Measurements from ENCODE around the gene NR3C1.

NR3C1 gene

GRCh38 chr5:143425835-143426234 is 22.3 kb upstream of the NR3C1 start:
- no peak for DNase-seq

- DNase-seq: no peak
Observed at GRCh38 chr5:143418140-143418866, 14.8 kb upstream of the NR3C1 start.

DNA sequence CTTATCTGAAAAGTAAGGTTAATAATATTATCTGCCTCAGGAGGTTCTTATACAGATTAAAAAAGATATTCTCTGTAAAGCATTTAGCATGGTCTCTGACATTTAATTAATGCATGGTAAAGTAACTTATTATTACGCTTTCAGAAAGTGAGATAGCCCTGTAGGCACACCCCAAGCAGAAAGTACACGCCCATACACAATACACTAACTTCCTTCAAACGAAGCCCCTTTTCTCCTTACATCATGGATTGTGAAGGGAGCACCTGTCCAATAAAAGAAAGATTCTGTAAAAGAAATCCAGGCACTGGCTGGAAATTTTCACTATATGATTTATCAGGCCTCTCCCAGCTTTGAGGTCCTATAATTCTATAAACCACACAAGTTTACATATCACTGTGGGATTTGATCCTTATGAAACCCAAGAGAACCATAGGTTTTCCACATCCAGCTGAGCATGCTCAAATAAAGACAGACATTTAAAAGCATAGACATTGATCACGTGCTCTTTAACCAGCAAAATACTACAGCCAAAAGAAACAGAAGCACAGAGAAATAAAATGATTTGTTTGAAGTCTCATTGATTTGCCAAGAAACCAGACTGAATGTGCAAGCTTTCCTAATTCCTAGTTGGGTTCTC is 14.1 kb upstream of the NR3C1 start:
- DNase-seq: no peak

DNA sequence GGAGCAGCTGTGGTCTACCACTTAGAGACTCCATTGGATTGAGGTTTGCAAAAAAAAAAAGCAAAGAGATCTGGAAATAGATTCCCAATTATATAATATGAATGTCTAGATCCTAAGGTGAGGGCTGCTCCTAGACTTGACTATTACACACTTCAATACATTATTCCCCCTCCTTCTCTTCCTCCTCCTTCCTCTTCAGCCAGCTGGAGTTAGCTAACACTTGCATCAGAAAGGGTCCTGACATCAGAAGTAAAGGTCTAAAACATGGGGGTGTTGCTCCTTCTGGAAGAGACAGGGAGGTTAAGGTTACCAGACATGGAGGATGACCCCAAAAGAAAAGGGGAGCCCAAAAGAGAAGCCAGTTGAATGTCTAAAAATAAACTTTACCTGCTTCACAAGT is 12.9 kb upstream of the NR3C1 start:
- DNase-seq: no peak

GRCh38 chr5:143413958-143414669 is 10.6 kb upstream of the NR3C1 start:
- DNase-seq: no peak

DNA sequence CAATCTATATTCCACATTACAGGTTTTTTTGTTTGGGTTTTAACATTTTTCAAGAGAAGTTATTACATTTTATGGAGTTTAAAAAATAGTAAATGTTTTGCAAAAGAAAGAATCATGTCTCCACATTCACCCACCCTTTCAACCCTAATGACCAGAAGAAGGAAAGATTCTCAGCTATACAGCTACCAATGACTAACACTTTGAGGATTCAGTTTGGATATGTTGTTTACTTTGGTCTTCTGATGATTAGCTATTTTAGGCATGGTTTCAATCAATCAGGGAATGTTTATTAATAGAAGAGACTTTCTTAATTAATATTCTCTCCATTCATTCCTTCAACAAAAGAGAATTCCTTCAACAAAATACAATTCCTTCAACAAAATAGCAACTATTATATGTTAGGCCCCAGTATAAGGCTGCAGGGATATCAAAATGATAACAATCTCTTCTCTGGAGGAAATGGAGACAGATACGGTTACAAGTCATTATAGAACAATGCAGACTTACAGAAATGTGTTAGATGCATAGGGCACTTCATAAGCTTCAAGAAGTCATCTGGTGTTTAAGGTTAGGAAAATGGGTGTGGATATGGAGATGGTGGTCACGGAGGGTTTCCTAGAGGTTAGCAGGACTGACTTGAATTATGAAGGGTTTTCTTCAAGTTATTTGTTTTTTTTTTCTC is 9.3 kb upstream of the NR3C1 start:
- no peak for DNase-seq

GRCh38 chr5:143409926-143410325 is 6.4 kb upstream of the NR3C1 start:
- DNase-seq: peak; percentile 36

- no peak for DNase-seq
Observed at GRCh38 chr5:143406408-143406807, 2.9 kb upstream of the NR3C1 start.

DNA sequence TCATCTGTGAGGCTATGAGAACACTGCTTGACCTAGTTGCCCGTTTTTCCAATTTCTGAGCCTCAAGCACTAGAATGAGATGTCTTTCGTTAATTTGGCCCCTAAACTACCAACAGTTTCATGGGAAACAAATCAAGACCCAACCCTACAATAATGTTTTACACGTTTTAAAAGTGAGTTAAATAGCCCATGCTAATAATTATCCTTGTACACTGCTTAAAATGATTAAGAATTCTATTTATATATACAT is 2.3 kb upstream of the NR3C1 start:
- no peak for DNase-seq

- peak; percentile 93 for DNase-seq
Observed at GRCh38 chr5:143405063-143405848, 1.8 kb upstream of the NR3C1 start.

DNA sequence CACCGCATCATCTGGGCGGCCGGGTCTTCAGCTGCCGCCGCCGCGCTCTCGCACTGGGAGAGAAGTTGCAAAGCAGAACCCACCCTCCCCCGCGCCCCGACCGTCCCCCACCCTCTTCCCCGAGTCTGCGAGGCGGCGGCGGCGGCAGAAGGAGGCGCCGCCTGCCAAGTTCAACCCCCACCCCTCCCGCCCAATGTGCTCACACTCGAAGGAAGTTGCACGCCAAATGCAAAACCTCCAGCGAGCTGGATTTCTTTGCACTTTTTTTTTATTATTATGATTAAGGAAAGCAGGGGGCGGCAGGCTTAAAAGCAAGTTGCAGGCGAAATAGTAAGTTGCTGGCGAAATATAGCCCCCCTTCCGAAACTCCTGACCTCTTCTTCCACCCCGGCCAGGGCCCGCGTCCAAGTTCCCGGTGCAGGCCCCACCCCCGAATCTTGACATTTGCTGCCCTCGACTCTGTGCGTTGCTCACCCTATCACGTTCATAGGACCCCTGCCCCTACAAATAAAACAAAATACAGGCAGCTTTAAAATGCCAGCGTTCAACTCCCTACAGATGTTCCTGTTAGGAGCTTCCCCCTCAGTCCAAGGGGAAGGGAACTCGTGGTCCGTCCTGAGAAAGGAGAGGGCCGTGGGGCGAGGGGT is 1.1 kb upstream of the NR3C1 start:
- DNase-seq: peak; percentile 76

GRCh38 chr5:143403334-143403592 is 223 bp downstream of the NR3C1 start:
- no peak for DNase-seq

DNA sequence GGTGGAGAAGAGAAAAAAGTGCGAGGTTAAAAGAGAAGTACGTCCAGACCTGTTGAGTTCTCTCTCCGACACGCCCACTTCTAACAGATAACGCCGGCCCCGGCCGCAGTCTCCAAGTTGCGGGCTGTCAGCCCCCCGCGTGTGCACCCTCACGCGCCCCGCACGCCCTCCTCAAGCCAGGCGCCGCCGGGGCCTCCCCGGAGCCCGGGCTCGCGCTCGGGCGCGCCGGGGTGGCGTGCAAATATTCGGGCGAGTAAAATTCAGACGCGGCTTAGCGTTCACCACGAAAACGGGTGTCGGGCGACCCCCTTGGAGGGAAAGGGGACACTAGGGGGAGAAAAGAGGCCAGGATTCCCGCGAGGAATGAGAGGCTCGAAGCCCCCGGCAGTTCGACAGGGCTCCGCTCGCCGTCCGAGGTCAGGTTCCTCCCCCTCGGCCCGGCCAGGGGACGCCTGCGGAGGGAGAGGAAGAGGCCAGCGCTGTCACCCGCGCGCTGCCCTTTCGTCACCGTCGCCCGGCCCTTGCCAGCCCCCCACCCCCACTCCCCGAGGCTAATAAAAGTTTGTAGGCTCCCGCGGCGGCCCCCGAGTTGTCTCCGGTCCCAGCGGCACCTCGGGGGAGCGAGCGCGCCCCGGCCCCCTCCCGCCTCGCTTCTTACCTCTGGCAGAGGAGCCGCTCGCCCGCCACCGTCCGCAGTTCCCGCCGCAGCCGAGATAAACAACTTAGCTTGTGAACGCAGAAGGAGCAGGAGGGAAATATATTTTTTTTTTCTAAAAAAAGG is 743 bp downstream of the NR3C1 start:
- DNase-seq: peak; percentile 59

- DNase-seq: peak; percentile 57
Observed at GRCh38 chr5:143402017-143402552, 1.4 kb downstream of the NR3C1 start.

DNA sequence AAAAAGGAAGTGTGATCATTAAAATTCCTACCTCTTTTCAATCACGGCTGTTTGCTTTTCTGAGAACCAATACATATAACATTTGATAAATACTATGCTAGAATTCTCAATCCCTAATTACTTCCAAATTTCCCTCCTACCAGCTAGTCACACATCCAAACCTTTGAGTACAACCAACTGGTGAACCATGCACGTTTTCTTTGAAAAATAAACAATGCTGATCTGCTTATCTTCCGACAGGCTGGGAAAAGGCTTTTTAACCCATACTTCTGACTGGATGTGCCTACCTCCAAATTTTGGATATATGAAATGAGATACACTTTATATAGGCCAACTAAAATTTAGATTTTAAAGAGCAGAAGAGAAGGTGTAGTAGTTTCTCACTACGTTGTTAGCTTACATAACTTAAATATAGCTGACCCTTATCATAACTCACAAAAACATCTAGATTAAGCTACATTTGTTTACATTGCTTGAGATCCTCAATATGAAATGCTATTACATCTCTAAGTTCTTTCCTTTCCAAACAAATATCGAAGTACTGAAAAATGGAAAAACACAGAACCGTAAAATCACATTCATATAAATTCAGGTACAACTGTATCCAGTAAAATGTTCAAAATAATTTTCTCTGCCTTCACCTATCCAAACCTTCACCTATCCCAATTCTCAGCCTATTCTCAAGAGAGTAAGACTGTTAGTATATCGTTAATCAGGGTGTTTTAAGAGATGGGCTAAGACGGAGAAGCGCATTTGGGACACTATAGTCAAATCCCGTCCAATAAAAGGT is 2.1 kb downstream of the NR3C1 start:
- no peak for DNase-seq

- no peak for DNase-seq
Observed at GRCh38 chr5:143400541-143401226, 2.8 kb downstream of the NR3C1 start.

DNA sequence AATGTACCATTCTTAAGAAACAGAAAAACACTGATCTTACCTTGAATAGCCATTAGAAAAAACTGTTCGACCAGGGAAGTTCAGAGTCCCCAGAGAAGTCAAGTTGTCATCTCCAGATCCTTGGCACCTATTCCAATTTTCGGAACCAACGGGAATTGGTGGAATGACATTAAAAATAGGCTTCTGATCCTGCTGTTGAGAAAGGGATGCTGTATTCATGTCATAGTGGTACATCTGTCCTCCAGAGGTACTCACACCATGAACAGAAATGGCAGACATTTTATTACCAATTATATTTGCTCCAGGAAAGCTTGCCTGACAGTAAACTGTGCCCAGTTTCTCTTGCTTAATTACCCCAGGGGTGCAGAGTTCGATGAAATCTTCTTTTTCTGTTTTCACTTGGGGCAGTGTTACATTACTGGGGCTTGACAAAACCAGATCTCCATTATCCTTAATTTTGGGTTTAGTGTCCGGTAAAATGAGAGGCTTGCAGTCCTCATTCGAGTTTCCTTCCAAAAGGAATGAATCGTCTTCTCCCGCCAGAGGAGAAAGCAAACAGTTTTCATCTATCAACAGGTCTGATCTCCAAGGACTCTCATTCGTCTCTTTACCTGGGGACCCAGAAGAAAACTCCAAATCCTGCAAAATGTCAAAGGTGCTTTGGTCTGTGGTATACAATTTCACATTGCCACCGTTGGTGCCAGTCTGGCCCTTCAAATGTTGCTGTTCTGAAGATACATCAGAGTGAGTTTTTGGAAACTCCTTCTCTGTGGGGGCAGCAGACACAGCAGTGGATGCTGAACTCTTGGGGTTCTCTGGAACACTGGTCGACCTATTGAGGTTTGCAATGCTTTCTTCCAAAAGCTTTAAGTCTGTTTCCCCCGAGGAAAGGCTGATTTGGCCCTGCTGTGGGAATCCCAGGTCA is 3.6 kb downstream of the NR3C1 start:
- no peak for DNase-seq

- no peak for DNase-seq
Observed at GRCh38 chr5:143398451-143399237, 4.8 kb downstream of the NR3C1 start.
